ENCODE results near the gene SPEG. TPM values are rescaled to one million over a fixed set of nuclear protein-coding genes. Genes with fewer than 3 reads are reported as not detected.

The SPEG gene
- total RNA-seq, 1 experiment from 2014 or later: 41.5 TPM

- no peak for DNase-seq (ENCODE audit: low read depth)
Observed at GRCh38 chr2:219545295-219545942, 110.8 kb downstream of the SPEG start.

GRCh38 chr2:219545943-219546352 lies 111.3 kb downstream of the SPEG start:
- DNase-seq (ENCODE audit: low read depth): no peak

- no peak for DNase-seq (ENCODE audit: low read depth)
Observed at GRCh38 chr2:219547621-219548020, 113.0 kb downstream of the SPEG start.

Other genes with a start within 250 kb of the SPEG start
- gene ZFAND2B, start 228.1 kb upstream of the SPEG start, total RNA-seq (2014; rRNA removed): 34.0 and 39.9 TPM in 2 replicates
- 22.7 and 23.5 TPM in 2 replicates for gene ABCB6, start 215.9 kb upstream of the SPEG start, total RNA-seq (2014; rRNA removed)
- gene ATG9A, start 205.2 kb upstream of the SPEG start, total RNA-seq (2014; rRNA removed): 41.6 and 57.0 TPM in 2 replicates
- 26.3 and 30.1 TPM in 2 replicates for gene ANKZF1, start 205.0 kb upstream of the SPEG start, total RNA-seq (2014; rRNA removed)
- 7.4 and 12.3 TPM in 2 replicates for gene GLB1L, start 189.4 kb upstream of the SPEG start, total RNA-seq (2014; rRNA removed)
- 22.3 and 27.1 TPM in 2 replicates for gene STK16, start 189.4 kb upstream of the SPEG start, total RNA-seq (2014; rRNA removed)
- not detected in 2 replicates for gene TUBA4B, start 181.6 kb upstream of the SPEG start, total RNA-seq (2014; rRNA removed)
- gene TUBA4A, start 180.9 kb upstream of the SPEG start, total RNA-seq (2014; rRNA removed): 211 and 235 TPM in 2 replicates
- gene DNAJB2, start 155.5 kb upstream of the SPEG start, total RNA-seq (2014; rRNA removed): 21.5 and 28.3 TPM in 2 replicates
- gene PTPRN, start 125.4 kb upstream of the SPEG start, total RNA-seq (2014; rRNA removed): 1.5 and 2.8 TPM in 2 replicates
- not detected in 2 replicates for gene RESP18, start 102.1 kb upstream of the SPEG start, total RNA-seq (2014; rRNA removed)
- gene DNPEP, start 46.9 kb upstream of the SPEG start, total RNA-seq (2014; rRNA removed): 55.0 and 63.7 TPM in 2 replicates
- 863 and 1,551 TPM in 2 replicates for gene DES, start 16.5 kb upstream of the SPEG start, total RNA-seq (2014; rRNA removed)
- gene GMPPA, start 64.0 kb downstream of the SPEG start, total RNA-seq (2014; rRNA removed): 64.4 and 65.7 TPM in 2 replicates
- not detected in 2 replicates for gene ASIC4, start 79.6 kb downstream of the SPEG start, total RNA-seq (2014; rRNA removed)
- 246 and 264 TPM in 2 replicates for gene CHPF, start 109.0 kb downstream of the SPEG start, total RNA-seq (2014; rRNA removed)
- gene TMEM198, start 109.2 kb downstream of the SPEG start, total RNA-seq (2014; rRNA removed): 4.2 and 4.4 TPM in 2 replicates
- gene OBSL1, start 136.7 kb downstream of the SPEG start, total RNA-seq (2014; rRNA removed): 62.1 and 69.0 TPM in 2 replicates
- not detected in 2 replicates for gene INHA, start 137.5 kb downstream of the SPEG start, total RNA-seq (2014; rRNA removed)
- gene STK11IP, start 163.0 kb downstream of the SPEG start, total RNA-seq (2014; rRNA removed): 11.6 and 13.2 TPM in 2 replicates
- 2.8 and 2.9 TPM in 2 replicates for gene SLC4A3, start 192.8 kb downstream of the SPEG start, total RNA-seq (2014; rRNA removed)

All from LHCN-M2 (cell line).